Activated CD4-positive, alpha-beta T cell treated with anti-CD3 and anti-CD28 coated beads, Interleukin-2, amount 50 U/mL, for 1 hour (primary cell): ENCODE results near the gene IFIT5.
A peak's percentile ranks its signal among the peaks of the same experiment; 100 is the strongest.
"Not testable (repeated sequence)": the region's sequence is repeated elsewhere in the genome, so short reads cannot be mapped to it uniquely, and the experiment has no call there.

Experiments
- DNase-seq: peaks from one replicate; pipeline ENCODE4 v3.0.0-alpha.2; 2020

Gene IFIT5, protein sequence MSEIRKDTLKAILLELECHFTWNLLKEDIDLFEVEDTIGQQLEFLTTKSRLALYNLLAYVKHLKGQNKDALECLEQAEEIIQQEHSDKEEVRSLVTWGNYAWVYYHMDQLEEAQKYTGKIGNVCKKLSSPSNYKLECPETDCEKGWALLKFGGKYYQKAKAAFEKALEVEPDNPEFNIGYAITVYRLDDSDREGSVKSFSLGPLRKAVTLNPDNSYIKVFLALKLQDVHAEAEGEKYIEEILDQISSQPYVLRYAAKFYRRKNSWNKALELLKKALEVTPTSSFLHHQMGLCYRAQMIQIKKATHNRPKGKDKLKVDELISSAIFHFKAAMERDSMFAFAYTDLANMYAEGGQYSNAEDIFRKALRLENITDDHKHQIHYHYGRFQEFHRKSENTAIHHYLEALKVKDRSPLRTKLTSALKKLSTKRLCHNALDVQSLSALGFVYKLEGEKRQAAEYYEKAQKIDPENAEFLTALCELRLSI

DNA sequence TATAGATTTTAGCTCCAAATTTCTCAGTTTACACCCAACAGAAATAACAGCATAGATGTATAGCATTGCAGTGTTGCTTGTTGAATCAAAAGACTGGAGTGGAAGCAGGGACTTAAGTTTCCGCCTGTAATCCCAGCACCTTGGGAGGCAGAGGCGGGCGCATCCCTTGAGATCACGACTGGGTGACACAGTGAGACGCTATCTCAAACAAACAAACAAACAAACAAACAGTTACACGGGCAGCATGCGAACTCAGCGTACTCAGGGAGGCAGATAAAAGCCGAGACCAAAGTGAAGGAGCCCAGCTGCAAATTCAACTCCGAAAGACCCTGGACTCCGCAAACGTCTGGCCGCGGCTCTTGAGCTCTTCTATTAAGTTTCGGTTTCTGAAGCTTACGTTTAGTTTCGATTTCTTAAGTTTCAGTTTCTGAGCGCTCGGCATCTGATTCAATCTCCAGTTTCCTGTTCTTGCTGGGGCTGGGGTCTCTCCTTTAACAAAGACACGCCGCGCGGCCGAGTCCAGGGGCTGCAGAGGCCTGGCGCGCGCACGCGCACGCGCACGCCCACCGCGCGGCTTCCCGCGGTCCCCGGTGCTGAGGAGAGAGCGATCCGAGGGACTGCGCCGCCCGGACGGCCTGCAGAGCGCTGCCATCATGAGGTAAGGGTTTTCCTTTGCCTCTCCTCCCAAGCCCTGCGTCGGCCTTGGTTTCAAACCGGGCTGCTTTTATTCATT is at the start of gene IFIT5:
TSS of gene IFIT5 (plus strand) at position 423 of the 733 bp plus-strand sequence. CDS start at position 654, 231 bp downstream.
- DNase-seq, result peak; percentile 56

DNA sequence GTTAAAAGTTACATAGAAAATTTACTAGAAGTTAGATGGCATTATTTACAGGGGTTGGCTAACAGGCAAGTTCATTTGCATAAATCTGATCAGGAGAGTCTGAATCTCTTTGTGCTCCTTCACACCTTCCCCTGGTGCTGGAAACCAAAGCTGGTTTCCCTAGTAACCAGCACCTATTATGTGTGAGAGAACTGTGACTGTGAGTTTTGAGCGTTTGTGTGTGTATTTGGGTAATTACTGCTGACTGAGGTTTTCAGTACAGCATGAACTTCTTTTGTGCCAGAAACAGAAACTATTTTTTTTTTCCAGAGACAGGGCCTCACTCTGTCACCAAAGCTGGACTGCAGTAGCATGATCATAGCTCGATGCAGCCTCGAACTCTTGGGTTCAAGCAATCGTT is 46.8 kb upstream of the IFIT5 start:
- DNase-seq, result no peak

DNA sequence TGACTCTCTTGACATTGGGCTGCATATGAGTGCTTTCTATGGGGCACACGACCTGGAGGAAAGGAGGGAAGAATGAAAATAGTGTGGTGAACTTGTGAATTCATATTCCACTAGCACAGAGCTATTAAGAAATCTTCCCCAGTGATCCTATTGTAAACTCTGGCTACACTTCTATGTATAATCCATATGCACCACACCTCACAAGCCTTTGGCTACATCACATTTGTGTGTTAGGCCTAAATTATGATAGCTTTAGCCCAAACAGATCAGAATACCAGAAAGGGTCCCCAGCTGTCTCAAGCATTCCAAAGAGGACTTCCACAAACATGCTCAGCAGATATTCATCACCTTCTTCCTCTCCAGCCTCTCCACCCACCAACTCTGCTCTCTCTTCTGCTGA is 46.2 kb upstream of the IFIT5 start:
- no peak for DNase-seq

DNA sequence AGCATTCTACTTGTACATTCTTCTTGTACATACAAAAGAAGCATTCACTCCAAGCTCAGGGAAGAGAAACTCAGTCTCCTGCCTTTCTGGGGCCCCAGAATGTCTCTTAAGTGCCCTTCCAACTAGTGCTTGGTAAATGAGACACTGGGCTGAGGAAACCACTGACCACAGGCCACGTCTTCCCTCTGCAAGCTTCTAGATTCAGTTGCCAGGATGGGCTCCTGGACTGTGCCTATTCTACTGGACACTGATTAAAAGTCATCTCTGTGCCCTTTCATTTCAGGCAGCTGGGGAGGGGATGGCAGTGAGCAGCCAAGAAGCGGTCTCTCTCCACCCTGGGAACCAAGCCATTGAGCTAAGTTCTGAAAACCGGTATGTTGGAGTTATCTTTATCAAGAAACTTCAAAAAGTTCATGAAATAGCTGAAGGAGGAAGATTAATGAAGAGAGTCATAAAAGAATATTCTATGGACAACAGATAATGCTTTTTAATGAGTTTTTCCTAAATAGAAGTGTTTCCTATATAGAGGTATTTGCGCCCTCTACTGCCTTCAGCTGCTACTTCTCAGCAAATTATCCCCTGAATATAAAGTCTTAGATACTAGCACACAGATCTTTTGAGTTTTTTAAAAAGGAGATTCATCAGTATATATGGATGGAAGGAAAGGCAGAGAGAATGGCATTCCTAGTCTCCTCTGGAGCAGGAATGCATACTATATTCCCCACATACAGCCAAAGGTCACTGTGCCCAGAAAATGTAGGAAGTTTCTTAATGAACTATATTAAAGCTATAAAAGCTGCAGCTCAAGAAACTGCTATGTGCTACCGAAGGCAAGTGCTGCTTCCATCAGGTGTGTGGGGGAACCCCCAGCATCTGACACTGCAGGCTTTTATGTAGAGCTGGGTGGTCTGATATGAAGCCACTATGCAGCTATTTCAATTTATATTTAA is 44.9 kb upstream of the IFIT5 start:
- DNase-seq, result peak; percentile 2

DNA sequence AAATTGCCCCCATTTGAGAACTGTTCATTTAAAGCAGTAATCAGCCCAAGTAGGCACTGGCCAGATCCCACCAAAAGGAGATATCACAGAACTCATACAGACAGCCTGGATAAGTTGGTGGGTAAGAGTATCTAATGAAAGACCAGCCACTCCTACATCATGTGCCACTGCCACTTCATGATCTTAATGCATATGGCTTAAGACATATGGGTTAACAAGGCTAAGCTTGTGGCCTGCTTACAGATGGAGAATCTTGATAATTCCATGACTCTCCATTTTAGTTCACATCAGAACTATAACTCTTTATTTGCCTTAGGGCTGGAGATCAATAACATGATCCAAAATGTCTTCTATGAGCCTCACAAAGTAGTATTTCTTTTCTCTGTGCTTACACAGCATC is 43.3 kb upstream of the IFIT5 start:
- no peak for DNase-seq

DNA sequence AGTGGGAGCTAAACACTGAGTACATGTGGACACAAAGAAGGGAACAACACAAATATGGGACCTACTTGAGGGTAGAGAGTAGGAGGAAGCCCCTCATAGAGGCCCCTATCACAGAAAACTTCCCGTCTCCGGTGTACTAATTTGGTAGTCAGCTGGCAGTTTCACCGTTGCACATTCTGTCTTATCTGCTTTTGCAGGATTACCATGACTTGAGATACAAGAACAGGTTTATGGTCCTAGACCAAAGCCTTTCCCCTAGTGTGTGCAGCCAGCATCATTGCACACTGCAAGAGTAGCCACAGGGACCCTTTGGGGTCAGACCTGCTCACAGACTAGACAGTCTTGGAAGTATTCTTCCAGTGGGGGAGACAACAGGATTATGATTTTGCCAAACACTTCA is 42.4 kb upstream of the IFIT5 start:
- no peak for DNase-seq

DNA sequence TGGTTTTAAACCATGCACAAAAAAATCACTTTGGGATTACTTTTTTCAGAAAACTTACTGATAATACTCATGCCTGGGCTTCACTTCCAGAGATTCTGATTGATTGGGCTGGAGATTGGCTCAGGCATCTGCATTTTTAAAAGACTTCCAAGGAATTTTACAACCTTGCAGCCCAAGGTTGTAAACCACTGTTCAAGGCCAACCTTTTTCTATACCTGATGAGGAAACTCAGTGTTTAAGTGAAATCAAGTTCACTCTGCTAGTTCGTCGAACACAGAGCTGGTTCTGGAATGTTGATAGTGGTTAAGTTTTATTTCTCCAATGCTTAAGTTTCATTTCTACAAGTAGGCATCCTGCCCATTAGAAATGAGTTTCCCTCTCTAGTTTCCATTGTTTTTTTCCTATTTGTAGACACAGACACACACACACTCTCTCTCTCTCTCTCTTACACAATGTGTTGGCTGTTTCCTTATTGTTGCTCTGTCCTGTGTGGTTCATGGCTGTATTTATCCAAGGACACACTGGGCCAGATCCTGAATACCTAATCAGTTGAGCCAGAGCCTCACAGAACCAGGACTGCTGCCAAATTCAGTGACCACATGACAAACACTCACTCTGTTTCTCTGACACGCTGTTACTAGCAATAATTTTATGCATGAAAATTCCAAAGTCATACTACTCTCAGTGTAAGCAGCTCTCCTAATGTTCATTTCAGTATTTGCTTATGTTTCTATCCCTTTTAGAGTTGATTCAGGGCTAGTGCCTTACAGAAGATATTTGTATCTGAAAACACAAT is 40.3 kb upstream of the IFIT5 start:
- no peak for DNase-seq

DNA sequence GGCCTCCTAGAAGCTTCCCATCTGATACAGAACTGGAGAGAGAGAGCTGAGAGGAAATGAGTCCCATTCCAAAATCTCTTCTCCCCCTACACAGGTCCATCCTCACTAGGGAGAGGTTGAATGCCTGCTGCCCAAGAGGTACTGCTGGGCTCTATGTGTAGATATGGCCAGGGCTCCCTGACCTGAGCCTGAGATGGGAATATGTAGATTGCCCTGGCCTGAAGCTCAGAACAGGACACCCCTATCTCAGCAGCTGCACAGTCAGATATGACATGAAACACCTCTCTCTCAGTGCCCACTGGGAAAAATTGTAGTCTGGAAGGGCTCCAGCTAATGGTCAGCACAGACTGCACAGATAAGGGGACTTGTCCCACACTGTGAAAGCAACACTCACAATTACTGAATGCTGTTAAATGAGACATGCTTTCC is 39.6 kb upstream of the IFIT5 start:
- DNase-seq, result no peak

DNA sequence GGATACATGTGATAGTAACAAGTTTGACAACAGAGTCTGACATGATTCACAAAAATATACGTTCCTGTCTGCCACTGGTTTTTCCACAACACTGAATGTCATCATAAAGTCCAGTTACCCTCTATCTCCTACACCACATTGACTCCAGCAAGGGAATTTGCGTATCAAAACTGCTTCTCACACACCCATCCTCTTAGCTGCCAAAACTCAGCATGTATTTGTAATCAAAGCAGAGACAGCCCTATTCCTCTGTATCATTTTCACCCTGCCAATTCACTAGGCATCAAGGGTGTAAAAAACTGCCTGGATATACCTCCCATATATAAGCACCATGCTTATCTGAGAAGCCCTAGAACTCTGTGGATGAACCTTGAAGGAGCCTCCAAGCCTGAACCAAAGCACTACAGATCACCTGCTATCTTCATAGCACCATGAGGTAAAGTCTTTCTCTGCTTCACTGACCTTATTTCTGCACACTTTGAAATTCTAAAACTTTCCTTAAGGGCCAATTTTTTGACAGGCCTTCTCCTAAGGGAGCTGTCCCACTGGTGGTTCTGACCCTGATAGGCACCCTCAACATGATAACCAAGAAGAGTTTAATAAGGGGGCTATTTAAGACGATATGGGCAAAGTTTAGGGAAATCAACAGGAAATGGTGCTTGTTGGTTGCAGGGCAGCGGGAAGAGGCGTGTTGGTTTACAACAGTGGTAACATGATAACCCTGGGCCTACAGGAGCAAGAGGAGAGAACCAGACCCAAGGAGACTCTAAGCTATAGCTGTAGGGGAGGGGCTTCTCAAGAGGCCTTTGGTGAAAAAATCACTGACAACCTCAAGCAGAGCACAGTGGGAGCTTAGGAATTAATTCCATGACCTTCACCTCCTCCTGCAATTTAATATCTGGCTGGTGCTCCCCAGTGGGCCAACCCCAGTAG is 36.4 kb upstream of the IFIT5 start, which contains the start of gene IFIT1B:
TSS of gene IFIT1B (plus strand) at position 352 of the 933 bp plus-strand sequence. CDS start at position 432, 80 bp downstream.
- DNase-seq, result no peak

DNA sequence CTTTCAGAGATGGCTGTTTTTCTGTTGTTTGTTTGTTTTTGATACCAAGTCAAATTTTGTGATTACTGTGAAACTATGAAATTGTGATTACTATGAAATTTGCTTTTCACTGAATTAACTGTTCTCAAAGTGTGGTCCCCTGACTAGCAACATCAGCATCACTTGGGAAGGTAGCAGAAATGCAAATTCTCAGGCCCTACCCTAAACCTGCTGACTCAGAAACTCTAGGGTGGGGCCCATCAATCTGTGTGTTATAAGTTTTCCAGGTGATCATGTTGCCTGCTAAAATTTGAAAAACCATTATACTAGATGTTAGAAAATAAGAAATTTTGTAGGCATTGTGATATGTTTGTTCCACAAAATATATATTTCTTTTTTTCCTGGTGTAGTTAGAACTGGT is 35.3 kb upstream of the IFIT5 start:
- no peak for DNase-seq

DNA sequence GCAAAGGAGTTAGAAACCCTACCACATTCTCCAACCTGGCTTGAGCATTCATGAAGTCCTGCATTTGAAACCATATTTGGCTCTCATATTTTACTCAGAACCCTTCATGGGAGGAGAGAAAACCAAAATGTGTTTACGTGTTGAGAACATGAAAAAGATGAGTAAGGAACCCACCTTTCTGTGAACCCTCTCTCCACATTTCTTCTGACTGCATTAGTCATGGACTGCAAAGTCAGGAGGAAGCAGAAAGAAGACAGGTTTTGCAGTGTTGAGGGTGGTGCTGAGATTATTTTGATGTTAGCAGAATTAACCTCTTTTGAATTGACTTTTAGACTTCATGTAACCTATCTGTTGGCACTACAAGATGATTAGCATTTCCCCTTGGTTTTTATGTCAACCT is 31.6 kb upstream of the IFIT5 start:
- no peak for DNase-seq

DNA sequence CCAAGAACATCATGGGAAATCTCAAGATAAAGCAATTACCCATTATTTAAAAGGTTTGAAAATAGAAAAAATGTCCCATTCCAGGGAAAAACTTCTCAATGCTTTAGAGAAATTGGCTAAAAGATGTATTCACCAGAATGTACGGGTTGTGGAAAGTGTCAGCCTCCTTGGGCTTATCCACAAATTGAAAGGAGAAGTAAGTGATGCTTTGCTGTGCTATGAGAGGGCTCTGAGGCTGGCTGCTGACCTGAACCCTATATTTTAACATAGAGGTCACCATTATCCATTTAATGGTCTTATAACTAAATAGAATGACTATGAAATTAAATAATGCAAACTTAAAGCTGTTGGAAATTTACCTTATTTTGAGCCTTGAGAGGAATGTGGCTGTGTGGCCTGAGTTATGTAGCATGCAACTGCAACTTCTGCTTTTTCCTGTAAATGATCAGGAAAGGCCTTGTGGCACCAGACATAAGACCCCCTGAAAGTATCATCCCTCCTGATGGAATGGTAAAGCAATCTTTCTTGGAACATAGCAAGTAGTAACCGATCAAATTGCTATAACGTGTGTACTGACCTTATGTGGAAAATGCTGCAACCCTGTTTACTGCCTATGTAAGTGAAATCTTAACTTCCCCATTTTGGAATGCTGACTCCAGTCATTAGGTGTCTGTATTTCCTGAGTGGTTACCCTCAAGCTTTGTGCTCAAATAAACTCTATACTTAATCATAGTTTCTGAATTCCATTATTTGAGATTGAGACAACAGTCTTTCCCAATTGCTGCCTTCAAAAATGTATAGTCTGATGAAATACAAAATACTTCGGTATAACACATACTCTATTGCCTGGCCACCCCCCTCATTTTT is 29.7 kb upstream of the IFIT5 start:
- DNase-seq, result no peak

DNA sequence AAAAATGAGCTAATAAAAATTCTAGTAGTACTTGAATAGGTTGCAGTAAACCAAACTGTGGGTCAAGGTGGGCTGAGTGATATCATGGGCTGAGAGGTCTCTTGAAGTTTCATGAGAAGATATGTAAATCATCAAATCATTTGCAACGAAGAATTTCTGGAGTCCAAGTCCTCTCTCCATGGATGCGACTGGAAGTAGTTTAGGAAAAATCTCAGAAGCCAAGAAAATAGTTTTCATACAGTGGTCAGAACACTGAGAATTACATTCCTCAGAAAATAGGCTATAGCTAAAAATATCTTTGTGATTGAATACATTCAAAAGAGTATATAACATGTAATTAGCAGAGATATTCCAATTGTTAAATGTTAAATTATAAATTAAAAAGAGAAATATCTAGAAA is 25.6 kb upstream of the IFIT5 start:
- no peak for DNase-seq

DNA sequence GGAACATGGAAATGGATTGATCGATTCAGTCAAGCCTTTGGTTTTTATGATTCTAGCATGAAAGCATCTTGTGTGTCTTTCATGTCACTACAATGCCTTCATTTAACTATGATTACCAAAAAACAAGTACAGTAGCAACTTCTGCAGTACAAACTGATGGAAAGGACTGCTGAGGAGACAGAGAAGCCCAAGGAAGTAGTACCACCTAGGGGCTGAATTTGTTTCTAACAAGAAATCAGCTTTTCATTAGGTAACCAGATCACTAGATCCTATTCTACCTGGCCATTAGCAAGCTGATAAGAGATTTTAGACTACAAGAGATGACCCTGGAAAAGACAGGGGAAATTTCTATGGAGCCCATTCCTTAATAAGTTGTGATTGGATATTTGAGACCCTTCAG is 25.1 kb upstream of the IFIT5 start:
- DNase-seq, result no peak

DNA sequence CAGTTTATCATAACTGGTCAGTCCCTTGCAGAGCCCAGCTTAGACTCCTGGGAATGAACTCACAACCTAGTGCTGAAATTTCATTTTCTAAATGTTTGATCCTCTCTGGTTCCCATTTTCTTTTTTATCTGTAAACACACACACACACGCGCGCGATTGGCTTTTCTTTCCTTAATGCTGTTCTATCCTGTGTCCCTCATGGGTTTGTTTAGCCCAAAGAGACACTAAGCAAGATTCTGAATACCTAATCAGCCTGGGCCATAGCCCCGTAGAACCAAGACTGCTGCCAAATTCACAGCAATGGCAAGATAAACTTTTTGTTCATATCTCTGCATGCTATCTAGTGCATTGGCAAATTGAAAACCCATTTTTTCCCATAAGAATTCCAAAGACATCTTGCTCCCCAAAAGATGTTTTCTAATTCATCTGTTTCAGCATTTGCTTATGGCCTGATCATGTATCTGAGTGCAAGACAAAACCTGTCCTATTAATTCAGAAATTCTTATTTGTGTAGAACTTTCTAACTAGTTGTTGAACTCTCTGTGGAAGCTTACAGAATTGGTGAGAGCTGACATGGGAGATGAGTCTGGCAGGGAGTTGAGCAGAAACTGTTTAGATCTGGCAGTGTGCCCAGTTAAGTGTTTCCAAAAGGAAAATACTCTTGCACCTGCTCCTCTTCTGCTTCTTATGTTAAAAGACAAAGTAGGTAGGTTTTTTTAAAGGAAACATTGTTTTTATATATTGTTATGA is 23.7 kb upstream of the IFIT5 start:
- no peak for DNase-seq

DNA sequence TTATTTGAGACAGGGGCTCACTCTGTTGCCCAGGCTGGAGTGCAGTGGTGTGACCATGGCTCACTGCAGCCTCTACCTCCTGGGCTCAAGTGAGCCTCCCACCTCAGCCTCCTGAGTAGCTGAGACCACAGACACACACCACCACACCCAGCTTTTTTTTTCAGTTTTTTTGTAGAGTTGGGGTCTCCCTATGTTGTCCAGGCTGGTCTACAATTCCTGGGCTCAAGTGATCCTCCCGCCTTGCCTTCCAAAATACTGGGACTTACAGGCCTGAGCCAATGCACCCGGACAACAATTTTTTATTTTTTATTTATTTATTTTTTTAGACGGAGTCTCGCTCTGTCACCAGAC is 23.2 kb upstream of the IFIT5 start:
- DNase-seq, result not testable (repeated sequence)

DNA sequence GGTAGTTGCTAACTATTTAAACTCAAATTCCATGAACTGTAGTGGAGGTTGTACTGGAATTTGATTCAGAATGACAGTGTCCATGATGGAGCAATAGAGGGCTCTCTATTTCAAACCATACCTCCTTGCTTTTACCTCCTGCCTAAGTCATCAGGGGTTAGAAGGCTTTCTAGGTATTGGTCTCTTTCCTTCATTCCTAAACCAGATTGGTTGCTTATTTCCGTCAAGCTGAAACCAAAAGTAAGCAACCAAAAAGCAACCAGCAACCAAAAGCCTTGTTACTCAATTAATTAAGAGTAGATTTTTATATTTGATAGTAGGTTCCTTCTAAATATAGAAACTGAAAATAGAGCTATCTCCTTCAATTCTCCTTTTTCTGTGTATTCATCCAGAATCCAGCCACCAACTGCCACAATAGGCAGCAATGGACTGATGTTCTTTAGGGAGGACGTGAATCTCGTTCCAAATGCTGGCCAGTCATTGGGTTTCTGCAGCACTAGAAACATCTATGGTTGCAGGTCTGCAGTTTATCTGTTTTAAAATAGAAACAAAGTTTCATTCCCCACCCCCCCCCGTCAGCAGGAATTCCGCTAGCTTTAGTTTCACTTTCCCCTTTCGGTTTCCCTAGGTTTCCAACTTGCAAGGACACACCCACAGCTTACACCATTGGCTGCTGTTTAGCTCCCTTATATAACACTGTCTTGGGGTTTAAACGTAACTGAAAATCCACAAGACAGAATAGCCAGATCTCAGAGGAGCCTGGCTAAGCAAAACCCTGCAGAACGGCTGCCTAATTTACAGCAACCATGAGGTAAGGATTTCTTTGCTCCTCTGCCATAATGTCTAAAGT is 22.2 kb upstream of the IFIT5 start, which contains the start of gene IFIT1:
TSS of gene IFIT1 (plus strand) at position 717 of the 850 bp plus-strand sequence. CDS start at position 807, 90 bp downstream.
- peak; percentile 24 for DNase-seq

DNA sequence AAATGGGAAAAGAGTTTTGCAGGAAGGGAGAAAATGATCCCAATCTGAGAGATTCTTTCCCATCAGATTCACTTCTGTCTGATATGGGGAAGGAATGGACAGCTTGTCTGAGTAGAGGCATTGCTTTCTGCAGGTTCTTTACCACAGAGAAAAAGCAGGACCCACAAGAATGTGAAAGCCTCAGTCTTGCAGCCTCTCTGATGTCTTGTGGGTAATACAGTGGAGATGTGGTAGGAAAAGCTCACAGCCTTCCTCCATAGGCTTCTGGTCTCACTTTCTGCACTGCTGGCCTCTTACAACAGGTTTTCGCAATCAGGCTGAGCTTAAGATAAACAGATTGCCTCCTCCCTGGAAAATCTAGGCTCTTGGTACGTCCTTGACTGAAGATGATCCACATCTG is 21.4 kb upstream of the IFIT5 start:
- no peak for DNase-seq
